Fibroblast of skin of back (primary cell): Measurements from ENCODE around the gene PCSK1.
"Not testable (repeated sequence)": the region's sequence is repeated elsewhere in the genome, so short reads cannot be mapped to it uniquely, and the experiment has no call there.

ENCODE experiments used
- DNase-seq: peaks from one replicate; pipeline ENCODE4 v3.0.0-alpha.2; 2013

Gene PCSK1

GRCh38 chr5:96425443-96425842 is 7.6 kb downstream of the PCSK1 start:
- DNase-seq, result no peak

GRCh38 chr5:96415897-96416296 is 17.2 kb downstream of the PCSK1 start:
- no peak for DNase-seq

GRCh38 chr5:96412868-96413449 is 20.1 kb downstream of the PCSK1 start:
- no peak for DNase-seq

GRCh38 chr5:96410013-96410412 is 23.0 kb downstream of the PCSK1 start:
- no peak for DNase-seq

GRCh38 chr5:96408841-96409538 is 24.1 kb downstream of the PCSK1 start:
- DNase-seq, result no peak

GRCh38 chr5:96408210-96408777 is 24.8 kb downstream of the PCSK1 start:
- peak; percentile 71 for DNase-seq

GRCh38 chr5:96407436-96407835 is 25.6 kb downstream of the PCSK1 start:
- DNase-seq, result no peak

- no peak for DNase-seq
Observed at GRCh38 chr5:96404191-96404867, 28.7 kb downstream of the PCSK1 start.

GRCh38 chr5:96402500-96402899 is 30.5 kb downstream of the PCSK1 start:
- DNase-seq, result no peak

GRCh38 chr5:96396878-96397277 is 36.2 kb downstream of the PCSK1 start:
- no peak for DNase-seq

GRCh38 chr5:96395295-96395694 is 37.8 kb downstream of the PCSK1 start:
- DNase-seq, result not testable (repeated sequence)

GRCh38 chr5:96391921-96392320 is 41.1 kb downstream of the PCSK1 start:
- no peak for DNase-seq

GRCh38 chr5:96388176-96388575 is 44.9 kb downstream of the PCSK1 start:
- DNase-seq, result peak; percentile 60

- no peak for DNase-seq
Observed at GRCh38 chr5:96387616-96388015, 45.4 kb downstream of the PCSK1 start.

GRCh38 chr5:96385538-96385937 is 47.5 kb downstream of the PCSK1 start:
- DNase-seq, result peak; percentile 25

GRCh38 chr5:96384353-96384752 is 48.7 kb downstream of the PCSK1 start:
- peak; percentile 76 for DNase-seq

GRCh38 chr5:96381526-96381925 is 51.5 kb downstream of the PCSK1 start:
- DNase-seq, result no peak

- no peak for DNase-seq
Observed at GRCh38 chr5:96379896-96380295, 53.2 kb downstream of the PCSK1 start.

GRCh38 chr5:96377597-96377996 is 55.5 kb downstream of the PCSK1 start:
- no peak for DNase-seq

- DNase-seq, result peak; percentile 67
Observed at GRCh38 chr5:96377167-96377566, 55.9 kb downstream of the PCSK1 start.

- DNase-seq, result no peak
Observed at GRCh38 chr5:96374653-96375052, 58.4 kb downstream of the PCSK1 start.

- no peak for DNase-seq
Observed at GRCh38 chr5:96373381-96373733, 59.7 kb downstream of the PCSK1 start.

GRCh38 chr5:96372726-96373380 is 60.2 kb downstream of the PCSK1 start:
- no peak for DNase-seq
